ENCODE data around the gene PLCG1. TPM values are rescaled to one million over a fixed set of nuclear protein-coding genes. Genes with fewer than 3 reads are reported as not detected.

PLCG1 gene
- total and polyA plus RNA-seq, 9 of the 15 experiments (the other 6 are each of a cell fraction or from before 2014, with no cell fraction given) = 1.7 to 67.0 (median 34.8) TPM

DNA sequence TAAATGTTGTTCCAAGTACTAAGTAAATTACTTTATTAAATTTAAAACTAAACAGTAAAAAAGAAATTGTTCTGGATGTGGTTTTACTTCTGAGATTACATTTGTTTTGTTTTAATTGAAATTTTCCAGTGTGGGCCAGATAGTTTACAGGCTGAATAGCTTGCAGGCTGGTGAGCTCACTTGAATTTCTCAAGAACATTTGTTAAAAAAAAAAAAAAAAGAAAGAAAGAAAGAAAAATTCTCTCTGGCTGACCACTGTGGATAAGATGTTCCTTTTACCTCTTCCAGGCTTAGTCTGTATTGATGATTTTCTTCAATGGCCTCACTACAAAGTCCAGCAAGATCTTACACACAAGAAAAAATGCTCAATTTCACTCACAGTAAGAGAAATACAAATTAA is 85.4 kb downstream of the PLCG1 start:
- Histone ChIP-seq H4K20me1 (replicated peaks; ENCODE audit: control insufficient read depth, insufficient read depth, low read length) (no peaks in the 10 kb centered on the region), H3K9me3 (replicated peaks; ENCODE audit: control insufficient read depth, insufficient read depth, low read depth, low read length) (no peaks in the 10 kb centered on the region), H3K36me3 (ENCODE audit: control insufficient read depth, insufficient read depth, low read length) (no peaks in the 10 kb centered on the region), H3K9ac (ENCODE audit: insufficient read depth in 1 of 2, low read depth in 2 of 2, low read length in 2 of 2) (no peak overlapping the region), H3K27ac (ENCODE audit: extremely low read depth, low read depth, low read length) (no peak overlapping the region), H2AFZ (ENCODE audit: low read depth, low read length) (no peak overlapping the region), H3K4me2 (ENCODE audit: insufficient read depth, low read length) (no peak overlapping the region), H3K79me2 (ENCODE audit: control insufficient read depth, insufficient read depth, low read length) (no peaks in the 10 kb centered on the region), H3K27me3 (ENCODE audit: control insufficient read depth in 2 of 2, insufficient read depth in 2 of 2, low read length in 2 of 2) (no peaks in the 10 kb centered on the region), H3K9me1 (ENCODE audit: control insufficient read depth, insufficient read depth, low read length) (no peaks in the 10 kb centered on the region), H3K4me1 (replicated peaks in 1 of 2; ENCODE audit: control insufficient read depth in 2 of 2, insufficient read depth in 2 of 2, low read length in 2 of 2) (no peaks in the 10 kb centered on the region), H3K4me3 (no peak overlapping the region)
- CTCF ChIA-PET (ENCODE audit: low intra/inter-chr PET ratio) = interaction anchor here (0.6 to 0.7 kb wide), 2 partner anchors 49 to 163 kb away, joined by 4 to 6 read pairs; no protein-coding TSS in a partner anchor
- ATAC-seq (no peak), DNase-seq (ENCODE audit: extremely low read depth in 1 of 4, low spot score in 3 of 4) (no peak), FAIRE-seq (no peak)
- POLR2A ChIA-PET = interaction anchor here (1.9 kb wide), 1 partner anchor 16 kb away, joined by 4 read pairs; no protein-coding TSS in a partner anchor
- TF ChIP-seq EHMT2 (IDR thresholded peaks at IDR 0.05) (no peak), HDAC3 (IDR thresholded peaks at IDR 0.05; ENCODE audit: borderline replicate concordance, partially characterized antibody) (no peak), RFX1 (IDR thresholded peaks at IDR 0.05) (no peak), ZFP36 (IDR thresholded peaks at IDR 0.05; ENCODE audit: low read depth, low read length, partially characterized antibody) (no peak), CBX1 (IDR thresholded peaks at IDR 0.05; ENCODE audit: low read depth) (no peak), JUNB (CRISPR knock-in tag; conservative IDR thresholded peaks at IDR 0.05) (no peak), TOE1 (IDR thresholded peaks at IDR 0.05; ENCODE audit: borderline replicate concordance) (no peak), TOE1 (CRISPR knock-in tag; IDR thresholded peaks at IDR 0.05; ENCODE audit: borderline replicate concordance, low read depth) (no peak), RBM34 (IDR thresholded peaks at IDR 0.05; ENCODE audit: borderline replicate concordance, insufficient read depth, low read length) (no peak), FOXP4 (CRISPR knock-in tag; IDR thresholded peaks at IDR 0.05; ENCODE audit: borderline replicate concordance) (no peak), PHF8 (IDR thresholded peaks at IDR 0.05; ENCODE audit: borderline replicate concordance, low read length) (no peak), GABPA (tag; conservative IDR thresholded peaks at IDR 0.05; ENCODE audit: low read depth) (no peak), MYBL2 (IDR thresholded peaks at IDR 0.05; ENCODE audit: low read depth) (no peak), MYBL2 (CRISPR knock-in tag; IDR thresholded peaks at IDR 0.05; ENCODE audit: borderline replicate concordance) (no peak), ZBTB9 (CRISPR knock-in tag; IDR thresholded peaks at IDR 0.05) (no peak)
- TF ChIP-seq, protein P1, sequence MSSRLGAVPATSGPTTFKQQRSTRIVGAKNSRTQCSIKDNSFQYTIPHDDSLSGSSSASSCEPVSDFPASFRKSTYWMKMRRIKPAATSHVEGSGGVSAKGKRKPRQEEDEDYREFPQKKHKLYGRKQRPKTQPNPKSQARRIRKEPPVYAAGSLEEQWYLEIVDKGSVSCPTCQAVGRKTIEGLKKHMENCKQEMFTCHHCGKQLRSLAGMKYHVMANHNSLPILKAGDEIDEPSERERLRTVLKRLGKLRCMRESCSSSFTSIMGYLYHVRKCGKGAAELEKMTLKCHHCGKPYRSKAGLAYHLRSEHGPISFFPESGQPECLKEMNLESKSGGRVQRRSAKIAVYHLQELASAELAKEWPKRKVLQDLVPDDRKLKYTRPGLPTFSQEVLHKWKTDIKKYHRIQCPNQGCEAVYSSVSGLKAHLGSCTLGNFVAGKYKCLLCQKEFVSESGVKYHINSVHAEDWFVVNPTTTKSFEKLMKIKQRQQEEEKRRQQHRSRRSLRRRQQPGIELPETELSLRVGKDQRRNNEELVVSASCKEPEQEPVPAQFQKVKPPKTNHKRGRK (tag; IDR thresholded peaks at IDR 0.05) = no peak
- no TSS peak for BruUV-seq (replicated peaks)
- intact Hi-C loops (cut with micrococcal nuclease) = no loop called here
- in situ Hi-C loops (cut with MboI) = no loop called here
